B cell (primary cell): Measurements from ENCODE around the gene TMEM140.

ENCODE experiments used
- CTCF ChIP-seq: fragments of 200-600 bp; IDR thresholded peaks from one replicate; pipeline ENCODE4 v1.8.0; 2022; ENCODE audit warnings: antibody characterized with exemption, mild to moderate bottlenecking
- EZH2 ChIP-seq: IDR thresholded peaks from 2 replicates; pipeline ENCODE4 v1.6.1; 2012; ENCODE audit warnings: borderline replicate concordance, low read depth, mild to moderate bottlenecking, moderate library complexity, low read length; ENCODE audit not compliant: insufficient read depth, poor library complexity, severe bottlenecking

GRCh38 chr7:135168489-135169140 lies 20.7 kb downstream of the TMEM140 start:
- TF ChIP-seq CTCF, result no peak
- TF ChIP-seq EZH2, result no peak
